GM18499 (cell line): ENCODE results near the gene RETREG2.

ENCODE experiments used
- ATAC-seq: cut with Tn5 transposase; IDR thresholded peaks from one replicate; pipeline ENCODE4 v1.9.1; 2021; ENCODE audit warnings: moderate number of reproducible peaks; ENCODE audit not compliant: insufficient read depth, unreplicated experiment

Gene RETREG2

GRCh38 chr2:219230059-219230540 lies 52.0 kb downstream of the RETREG2 start:
- ATAC-seq = no peak

GRCh38 chr2:219234331-219234730 lies 56.3 kb downstream of the RETREG2 start:
- ATAC-seq = no peak
